Liver (tissue), 9 donors: ENCODE data around the gene DUSP7. TPM values are rescaled to one million over a fixed set of nuclear protein-coding genes. Genes with fewer than 3 reads are reported as not detected.

Source experiments
- DNase-seq: peaks from one replicate; pipeline ENCODE4 v3.0.0-alpha.2; 2017; ENCODE audit warnings: low spot score
- H3K27ac ChIP-seq, 2 donors: one replicate each; pipeline ENCODE4 v1.7.0; 2013; ENCODE audit warnings: inconsistent platforms in 2 of 2, low read length in 2 of 2, control low read depth in 1 of 2, low read depth in 1 of 2, mild to moderate bottlenecking in 1 of 2
- H3K27me3 ChIP-seq, 4 donors: one replicate each; pipeline versions ENCODE4 v1.6.1 to v1.7.0; 2013; ENCODE audit warnings: low read length in 3 of 4, inconsistent platforms in 1 of 4, mild to moderate bottlenecking in 1 of 4, moderate library complexity in 1 of 4; ENCODE audit not compliant: control insufficient read depth in 4 of 4, insufficient read depth in 4 of 4
- H3K36me3 ChIP-seq, 4 donors: one replicate each; pipeline versions ENCODE4 v1.6.1 to v1.7.0; 2013; ENCODE audit warnings: low read length in 3 of 4, mild to moderate bottlenecking in 3 of 4, low read depth in 1 of 4, moderate library complexity in 1 of 4; ENCODE audit not compliant: control insufficient read depth in 4 of 4, insufficient read depth in 3 of 4
- H3K4me1 ChIP-seq, 4 donors: one replicate each; pipeline versions ENCODE4 v1.6.1 to v1.7.0; 2013; ENCODE audit warnings: low read length in 3 of 4, mild to moderate bottlenecking in 3 of 4, moderate library complexity in 1 of 4; ENCODE audit not compliant: control insufficient read depth in 4 of 4, insufficient read depth in 4 of 4
- H3K4me3 ChIP-seq, 3 donors: one replicate each; pipeline versions ENCODE4 v1.6.1 to v1.7.0; 2013; ENCODE audit warnings: low read length in 3 of 3, control low read depth in 1 of 3, low read depth in 1 of 3, mild to moderate bottlenecking in 1 of 3
- H3K9ac ChIP-seq, 2 donors: one replicate each; pipeline ENCODE4 v1.7.0; 2013; ENCODE audit warnings: low read length in 2 of 2, mild to moderate bottlenecking in 2 of 2, moderate library complexity in 2 of 2, control low read depth in 1 of 2, low read depth in 1 of 2
- H3K9me3 ChIP-seq, 4 donors: one replicate each; pipeline versions ENCODE4 v1.6.1 to v1.7.0; 2013; ENCODE audit warnings: low read length in 3 of 4; ENCODE audit not compliant: control insufficient read depth in 4 of 4
- EGR1 ChIP-seq, 2 donors: IDR thresholded peaks; 2 replicates each; pipeline ENCODE4 v1.6.1; 2016 to 2018; ENCODE audit warnings: antibody characterized with exemption in 2 of 2, low read depth in 2 of 2
- FOXA1 ChIP-seq: IDR thresholded peaks from 2 replicates; pipeline ENCODE4 v1.6.1; 2016; ENCODE audit warnings: antibody characterized with exemption
- FOXA2 ChIP-seq: IDR thresholded peaks from 2 replicates; pipeline ENCODE4 v1.6.1; 2016; ENCODE audit warnings: antibody characterized with exemption
- GABPA ChIP-seq, 2 donors: IDR thresholded peaks in 1 of 2; conservative IDR thresholded peaks in 1 of 2; 2 replicates each; pipeline ENCODE4 v1.6.1; 2016; ENCODE audit warnings: antibody characterized with exemption in 2 of 2, mild to moderate bottlenecking in 1 of 2, moderate library complexity in 1 of 2
- HNF4A ChIP-seq, 2 donors: conservative IDR thresholded peaks; 2 replicates each; pipeline ENCODE4 v1.6.1; 2016; ENCODE audit warnings: antibody characterized with exemption in 2 of 2, mild to moderate bottlenecking in 2 of 2
- HNF4G ChIP-seq: IDR thresholded peaks from 2 replicates; pipeline ENCODE4 v1.6.1; 2016; ENCODE audit warnings: antibody characterized with exemption
- JUND ChIP-seq, 2 donors: IDR thresholded peaks; 2 replicates each; pipeline ENCODE4 v1.6.1; 2016; ENCODE audit warnings: antibody characterized with exemption in 2 of 2
- NR2F2 ChIP-seq: IDR thresholded peaks from 2 replicates; pipeline ENCODE4 v1.6.1; 2016; ENCODE audit warnings: antibody characterized with exemption
- RAD21 ChIP-seq, 2 donors: IDR thresholded peaks; 2 replicates each; pipeline ENCODE4 v1.6.1; 2016; ENCODE audit warnings: antibody characterized with exemption in 2 of 2, mild to moderate bottlenecking in 2 of 2
- RXRA ChIP-seq, 2 donors: IDR thresholded peaks; 2 replicates each; pipeline ENCODE4 v1.6.1; 2017 to 2018; ENCODE audit warnings: antibody characterized with exemption in 2 of 2, mild to moderate bottlenecking in 1 of 2
- SP1 ChIP-seq: IDR thresholded peaks from 2 replicates; pipeline ENCODE4 v1.6.1; 2018; ENCODE audit warnings: antibody characterized with exemption, mild to moderate bottlenecking
- TAF1 ChIP-seq: conservative IDR thresholded peaks from 2 replicates; pipeline ENCODE4 v1.6.1; 2016; ENCODE audit warnings: antibody characterized with exemption, mild to moderate bottlenecking
- YY1 ChIP-seq: IDR thresholded peaks from 2 replicates; pipeline ENCODE4 v1.6.1; 2016; ENCODE audit warnings: antibody characterized with exemption, mild to moderate bottlenecking
- WGBS: extraction: QIAGEN DNeasy Blood & Tissue Kit; methylation state at CpG from one replicate; pipeline ENCODE4 v1.1.7; 2013; 5-methylcytosine and 5-hydroxymethylcytosine counted together
- polyA plus RNA-seq, 2 donors: library from polyadenylated mRNA; stranded (reverse) in 1 of 2; unstranded in 1 of 2; fragments of 200-250 nt in 1 of 2; fragments of >200 nt in 1 of 2; fragmentation: Nextera tagmentation in 1 of 2; extraction: Ambion mirVana in 1 of 2; gene quantifications; one replicate each; pipeline versions ENCODE4 v1.2.1 to v1.2.3, GENCODE V29; 2013 to 2015
- total RNA-seq, 2 donors: library from RNA; depleted of rRNA; stranded (reverse); fragments of >200 nt; gene quantifications; one replicate each; pipeline ENCODE4 v1.2.3, GENCODE V29; 2014
- TF ChIP-seq, protein P1 (sequence below): IDR thresholded peaks from 2 replicates; pipeline ENCODE4 v1.6.1; 2016; ENCODE audit warnings: antibody characterized with exemption
- TF ChIP-seq, protein P2 (sequence below): IDR thresholded peaks from 2 replicates; pipeline ENCODE4 v1.6.1; 2016; ENCODE audit warnings: antibody characterized with exemption
- TF ChIP-seq, protein P3 (sequence below): fragments of 150-350 bp; IDR thresholded peaks from 2 replicates; pipeline ENCODE4 v1.5.1; 2017; ENCODE audit warnings: improper control_type of control experiment, low read depth, low read length; ENCODE audit not compliant: missing input control
- TF ChIP-seq, protein P4 (sequence below): IDR thresholded peaks from 2 replicates; pipeline ENCODE4 v1.6.1; 2016; ENCODE audit warnings: antibody characterized with exemption
- TF ChIP-seq, protein P5 (sequence below): IDR thresholded peaks from 2 replicates; pipeline ENCODE4 v1.6.1; 2016; ENCODE audit warnings: antibody characterized with exemption, mild to moderate bottlenecking
- donor health status: healthy.
- donor health status: healthy.
- donor health status: healthy.
- donor health status: healthy.
- donor health status: healthy.

DUSP7 gene
- total and polyA plus RNA-seq, 4 donors = 1.5 to 5.0 (median 3.7) TPM

DNA sequence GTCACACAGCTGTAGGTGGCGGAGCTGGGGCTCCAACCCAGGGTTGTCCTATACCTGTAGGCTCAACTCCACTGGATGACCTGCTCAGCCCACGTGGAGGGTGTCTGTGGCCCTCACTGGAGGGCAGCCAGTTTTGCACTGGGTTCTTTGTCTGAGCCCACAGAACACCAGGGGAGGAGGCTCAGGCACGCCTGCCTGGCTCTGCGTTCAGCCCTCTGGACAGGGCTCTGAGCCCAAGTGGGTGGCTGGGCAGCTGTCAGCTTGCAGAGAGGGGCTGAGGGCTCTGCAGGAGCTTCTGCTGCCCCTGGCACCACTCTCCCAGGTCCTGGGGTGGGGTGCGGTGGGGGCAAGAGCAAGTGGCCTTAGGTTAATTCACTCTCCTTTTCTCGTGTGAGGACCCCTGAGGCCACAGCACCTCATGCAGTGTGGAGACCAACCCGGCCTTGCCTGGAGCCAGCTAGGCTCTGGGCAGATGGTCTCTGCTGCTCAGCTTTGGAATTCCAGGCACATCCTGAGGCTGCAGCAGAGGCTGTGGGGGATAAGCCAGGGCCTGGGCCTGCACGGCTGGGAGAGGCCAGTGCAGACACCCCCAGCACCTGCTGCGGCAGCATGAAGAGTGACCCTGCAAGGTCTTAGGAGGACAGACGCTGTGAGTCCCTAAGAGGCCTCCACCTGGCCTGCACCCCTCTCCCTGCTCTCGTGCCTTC lies 23.5 kb downstream of the DUSP7 start (continued):
- TF ChIP-seq TAF1 (no peak), HNF4A (conservative IDR thresholded peaks at IDR 0.05) (no peak), EGR1 (IDR thresholded peaks at IDR 0.05; ENCODE audit: low read depth in 2 of 2) (no peak), RAD21 (IDR thresholded peaks at IDR 0.05) (no peak), FOXA2 (no peak), YY1 (no peak)
- TF ChIP-seq, protein P1, sequence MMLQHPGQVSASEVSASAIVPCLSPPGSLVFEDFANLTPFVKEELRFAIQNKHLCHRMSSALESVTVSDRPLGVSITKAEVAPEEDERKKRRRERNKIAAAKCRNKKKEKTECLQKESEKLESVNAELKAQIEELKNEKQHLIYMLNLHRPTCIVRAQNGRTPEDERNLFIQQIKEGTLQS = no peak

DNA sequence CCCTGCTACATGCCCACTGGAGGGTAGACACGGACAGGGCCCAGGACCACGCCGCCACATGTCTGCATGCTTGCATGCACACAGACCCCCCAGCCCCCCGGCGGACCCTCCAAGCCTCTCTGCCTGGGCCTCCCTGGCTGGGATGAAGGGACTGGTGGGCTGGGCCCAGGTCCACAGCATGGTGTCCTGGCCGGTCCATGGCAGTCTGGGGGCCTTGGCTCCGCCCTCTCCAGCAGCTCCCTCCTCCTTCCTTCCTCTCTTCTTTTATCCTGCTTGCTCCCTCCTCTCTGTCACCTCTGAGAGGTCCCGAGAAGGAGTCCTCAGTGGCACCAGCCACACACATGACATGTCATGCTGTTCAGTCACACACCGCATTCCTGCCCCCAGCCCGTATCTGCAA lies 24.5 kb downstream of the DUSP7 start:
- no peak for DNase-seq
- peaks cover 0 to 2% (median 0%) of the 10 kb centered on the region in 4 donors for H3K9me3 ChIP-seq
- no peak overlapping the region for H3K4me3 ChIP-seq
- H3K4me1 ChIP-seq = peaks cover 0 to 8% (median 2%) of the 10 kb centered on the region in 4 donors
- H3K36me3 ChIP-seq = no peaks in the 10 kb centered on the region
- H3K27me3 ChIP-seq = no peaks in the 10 kb centered on the region
- no peak overlapping the region for H3K27ac ChIP-seq
- no peak overlapping the region for H3K9ac ChIP-seq
- TF ChIP-seq HNF4G (no peak), SP1 (no peak), GABPA (IDR thresholded peaks at IDR 0.05 in 1 of 2, conservative IDR thresholded peaks at IDR 0.05 in 1 of 2) (no peak)
- 95% methylated on average over 10 of the region's 10 CpGs for WGBS

DNA sequence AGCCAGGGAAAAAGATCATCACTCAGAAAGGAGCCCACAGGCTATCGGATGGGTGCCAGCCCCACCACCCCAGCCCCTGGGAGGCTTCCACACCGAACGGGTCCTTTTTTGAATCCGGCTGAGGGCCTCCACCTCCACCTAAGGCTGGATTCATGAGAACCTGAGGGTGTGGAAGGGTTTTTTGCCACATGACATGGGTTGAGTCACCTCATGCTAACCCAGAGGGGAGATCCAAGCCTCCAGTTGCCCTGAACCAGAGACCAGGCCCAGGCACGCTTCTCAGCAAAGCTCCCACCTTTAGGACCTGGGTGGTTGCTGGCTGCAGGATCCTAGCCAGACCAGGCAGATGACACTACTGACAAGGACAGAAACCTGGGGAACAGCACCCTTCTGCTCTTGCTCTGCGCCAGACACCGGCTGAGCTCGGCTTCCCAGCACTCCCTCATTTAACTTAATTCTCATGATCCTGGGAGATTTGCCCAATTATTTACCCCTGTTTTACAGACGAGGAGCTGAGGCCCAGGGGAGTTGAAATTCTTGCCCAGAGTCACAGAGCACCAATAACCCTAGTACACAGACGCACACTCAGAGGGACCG lies 25.6 kb downstream of the DUSP7 start:
- no peak overlapping the region for H3K27ac ChIP-seq
- peaks cover 0 to 8% (median 2%) of the 10 kb centered on the region in 4 donors for H3K4me1 ChIP-seq
- no peaks in the 10 kb centered on the region for H3K27me3 ChIP-seq
- TF ChIP-seq GABPA (IDR thresholded peaks at IDR 0.05 in 1 of 2, conservative IDR thresholded peaks at IDR 0.05 in 1 of 2) (no peak), TAF1 (no peak), EGR1 (IDR thresholded peaks at IDR 0.05; ENCODE audit: low read depth in 2 of 2) (no peak), FOXA2 (no peak), HNF4A (conservative IDR thresholded peaks at IDR 0.05) (no peak), NR2F2 (no peak), SP1 (no peak), YY1 (no peak), JUND (IDR thresholded peaks at IDR 0.05) (no peak), RAD21 (IDR thresholded peaks at IDR 0.05) (no peak), FOXA1 (no peak), HNF4G (no peak), RXRA (IDR thresholded peaks at IDR 0.05) (no peak)
- TF ChIP-seq, protein P2, sequence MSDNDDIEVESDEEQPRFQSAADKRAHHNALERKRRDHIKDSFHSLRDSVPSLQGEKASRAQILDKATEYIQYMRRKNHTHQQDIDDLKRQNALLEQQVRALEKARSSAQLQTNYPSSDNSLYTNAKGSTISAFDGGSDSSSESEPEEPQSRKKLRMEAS = no peak
- TF ChIP-seq, protein P3, sequence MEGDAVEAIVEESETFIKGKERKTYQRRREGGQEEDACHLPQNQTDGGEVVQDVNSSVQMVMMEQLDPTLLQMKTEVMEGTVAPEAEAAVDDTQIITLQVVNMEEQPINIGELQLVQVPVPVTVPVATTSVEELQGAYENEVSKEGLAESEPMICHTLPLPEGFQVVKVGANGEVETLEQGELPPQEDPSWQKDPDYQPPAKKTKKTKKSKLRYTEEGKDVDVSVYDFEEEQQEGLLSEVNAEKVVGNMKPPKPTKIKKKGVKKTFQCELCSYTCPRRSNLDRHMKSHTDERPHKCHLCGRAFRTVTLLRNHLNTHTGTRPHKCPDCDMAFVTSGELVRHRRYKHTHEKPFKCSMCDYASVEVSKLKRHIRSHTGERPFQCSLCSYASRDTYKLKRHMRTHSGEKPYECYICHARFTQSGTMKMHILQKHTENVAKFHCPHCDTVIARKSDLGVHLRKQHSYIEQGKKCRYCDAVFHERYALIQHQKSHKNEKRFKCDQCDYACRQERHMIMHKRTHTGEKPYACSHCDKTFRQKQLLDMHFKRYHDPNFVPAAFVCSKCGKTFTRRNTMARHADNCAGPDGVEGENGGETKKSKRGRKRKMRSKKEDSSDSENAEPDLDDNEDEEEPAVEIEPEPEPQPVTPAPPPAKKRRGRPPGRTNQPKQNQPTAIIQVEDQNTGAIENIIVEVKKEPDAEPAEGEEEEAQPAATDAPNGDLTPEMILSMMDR = no peak
- TF ChIP-seq, protein P4, sequence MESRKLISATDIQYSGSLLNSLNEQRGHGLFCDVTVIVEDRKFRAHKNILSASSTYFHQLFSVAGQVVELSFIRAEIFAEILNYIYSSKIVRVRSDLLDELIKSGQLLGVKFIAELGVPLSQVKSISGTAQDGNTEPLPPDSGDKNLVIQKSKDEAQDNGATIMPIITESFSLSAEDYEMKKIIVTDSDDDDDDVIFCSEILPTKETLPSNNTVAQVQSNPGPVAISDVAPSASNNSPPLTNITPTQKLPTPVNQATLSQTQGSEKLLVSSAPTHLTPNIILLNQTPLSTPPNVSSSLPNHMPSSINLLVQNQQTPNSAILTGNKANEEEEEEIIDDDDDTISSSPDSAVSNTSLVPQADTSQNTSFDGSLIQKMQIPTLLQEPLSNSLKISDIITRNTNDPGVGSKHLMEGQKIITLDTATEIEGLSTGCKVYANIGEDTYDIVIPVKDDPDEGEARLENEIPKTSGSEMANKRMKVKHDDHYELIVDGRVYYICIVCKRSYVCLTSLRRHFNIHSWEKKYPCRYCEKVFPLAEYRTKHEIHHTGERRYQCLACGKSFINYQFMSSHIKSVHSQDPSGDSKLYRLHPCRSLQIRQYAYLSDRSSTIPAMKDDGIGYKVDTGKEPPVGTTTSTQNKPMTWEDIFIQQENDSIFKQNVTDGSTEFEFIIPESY = no peak
- TF ChIP-seq, protein P1 = no peak
- TF ChIP-seq, protein P5, sequence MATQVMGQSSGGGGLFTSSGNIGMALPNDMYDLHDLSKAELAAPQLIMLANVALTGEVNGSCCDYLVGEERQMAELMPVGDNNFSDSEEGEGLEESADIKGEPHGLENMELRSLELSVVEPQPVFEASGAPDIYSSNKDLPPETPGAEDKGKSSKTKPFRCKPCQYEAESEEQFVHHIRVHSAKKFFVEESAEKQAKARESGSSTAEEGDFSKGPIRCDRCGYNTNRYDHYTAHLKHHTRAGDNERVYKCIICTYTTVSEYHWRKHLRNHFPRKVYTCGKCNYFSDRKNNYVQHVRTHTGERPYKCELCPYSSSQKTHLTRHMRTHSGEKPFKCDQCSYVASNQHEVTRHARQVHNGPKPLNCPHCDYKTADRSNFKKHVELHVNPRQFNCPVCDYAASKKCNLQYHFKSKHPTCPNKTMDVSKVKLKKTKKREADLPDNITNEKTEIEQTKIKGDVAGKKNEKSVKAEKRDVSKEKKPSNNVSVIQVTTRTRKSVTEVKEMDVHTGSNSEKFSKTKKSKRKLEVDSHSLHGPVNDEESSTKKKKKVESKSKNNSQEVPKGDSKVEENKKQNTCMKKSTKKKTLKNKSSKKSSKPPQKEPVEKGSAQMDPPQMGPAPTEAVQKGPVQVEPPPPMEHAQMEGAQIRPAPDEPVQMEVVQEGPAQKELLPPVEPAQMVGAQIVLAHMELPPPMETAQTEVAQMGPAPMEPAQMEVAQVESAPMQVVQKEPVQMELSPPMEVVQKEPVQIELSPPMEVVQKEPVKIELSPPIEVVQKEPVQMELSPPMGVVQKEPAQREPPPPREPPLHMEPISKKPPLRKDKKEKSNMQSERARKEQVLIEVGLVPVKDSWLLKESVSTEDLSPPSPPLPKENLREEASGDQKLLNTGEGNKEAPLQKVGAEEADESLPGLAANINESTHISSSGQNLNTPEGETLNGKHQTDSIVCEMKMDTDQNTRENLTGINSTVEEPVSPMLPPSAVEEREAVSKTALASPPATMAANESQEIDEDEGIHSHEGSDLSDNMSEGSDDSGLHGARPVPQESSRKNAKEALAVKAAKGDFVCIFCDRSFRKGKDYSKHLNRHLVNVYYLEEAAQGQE = no peak
- 96% methylated on average over 11 of the region's 11 CpGs for WGBS
- DNase-seq = no peak
- H3K36me3 ChIP-seq = no peaks in the 10 kb centered on the region
- peaks cover 0 to 2% (median 0%) of the 10 kb centered on the region in 4 donors for H3K9me3 ChIP-seq
- no peak overlapping the region for H3K4me3 ChIP-seq
- H3K9ac ChIP-seq = no peak overlapping the region
